A549 (cell line): ENCODE results near the gene LSR. TPM values are rescaled to one million over a fixed set of nuclear protein-coding genes. Genes with fewer than 3 reads are reported as not detected.

Source experiments
- ATAC-seq, 2 experiments: fragments of 200-7000 bp in 1 of 2; fragments of >200 bp in 1 of 2; cut with Nextera tagmentation in 1 of 2; cut with Tn5 transposase in 1 of 2; 3 replicates each; pipeline versions ENCODE4 v1.8.0 to v1.9.1; 2018 to 2020; ENCODE audit warnings: mild to moderate bottlenecking in 1 of 2, moderate library complexity in 1 of 2
- CTCF ChIA-PET: fragments of 300-600 bp; sonication (Branson Sonifier 250); formaldehyde crosslinking; extraction: SDS; loops from one replicate; lab custom pipeline; 2021; ENCODE audit warnings: antibody characterized with exemption, inconsistent platforms; lab: Yijun Ruan, JAX
- POLR2A ChIA-PET: fragments of 350-600 bp; formaldehyde crosslinking; extraction: SDS; loops from one replicate; lab custom pipeline; 2021; ENCODE audit warnings: antibody characterized with exemption, inconsistent platforms; lab: Yijun Ruan, JAX
- DNase-seq, 2 experiments: peaks; one replicate each; pipeline versions ENCODE4 v3.0.0 to v3.0.0-alpha.2; 2011 to 2016; ENCODE audit warnings: low read depth in 1 of 2, low spot score in 1 of 2
- FAIRE-seq: peaks from 2 replicates; lab custom pipeline; 2011; peaks lifted over from hg19 to GRCh38; lab: Jason Lieb, UNC
- H3K27ac ChIP-seq, 2 experiments: fragments of >200 bp; sonication (Bioruptor Twin); formaldehyde crosslinking; 3 replicates each; pipeline ENCODE4 v1.5.1; 2016 to 2017
- H3K4me1 ChIP-seq: fragments of >200 bp; sonication (Bioruptor Twin); formaldehyde crosslinking; 3 replicates; pipeline ENCODE4 v1.6.1; 2016
- H3K4me2 ChIP-seq: fragments of >200 bp; sonication (Bioruptor Twin); formaldehyde crosslinking; 3 replicates; pipeline ENCODE4 v1.6.1; 2016
- H3K4me3 ChIP-seq: fragments of >200 bp; sonication (Bioruptor Twin); formaldehyde crosslinking; 3 replicates; pipeline ENCODE4 v1.5.1; 2016
- H3K9me3 ChIP-seq: fragments of >200 bp; sonication (Bioruptor Twin); formaldehyde crosslinking; 3 replicates; pipeline ENCODE4 v1.6.1; 2016
- ATOH8 ChIP-seq: fragments of 250-450 bp; sonication (Bioruptor Pico); IDR thresholded peaks from 2 replicates; pipeline ENCODE4 v1.5.0; 2020; ENCODE audit warnings: low read depth, mild to moderate bottlenecking, moderate library complexity
- CBX2 ChIP-seq: fragments of 200-600 bp; sonication (generic); IDR thresholded peaks from 2 replicates; pipeline ENCODE4 v1.6.1; 2016; ENCODE audit warnings: low read depth, mild to moderate bottlenecking, borderline replicate concordance
- CHD4 ChIP-seq: fragments of 200-600 bp; sonication (generic); IDR thresholded peaks from 2 replicates; pipeline ENCODE4 v1.6.1; 2016; ENCODE audit warnings: antibody characterized with exemption, mild to moderate bottlenecking, borderline replicate concordance
- ELK1 ChIP-seq: fragments of 150-350 bp; IDR thresholded peaks from 2 replicates; pipeline ENCODE4 v1.6.1; 2014; ENCODE audit warnings: low read depth, mild to moderate bottlenecking, low read length
- EP300 ChIP-seq, 2 experiments: fragments of >200 bp; sonication (Bioruptor Twin); formaldehyde crosslinking; IDR thresholded peaks; 2 replicates in 1 of 2; 3 replicates in 1 of 2; pipeline ENCODE4 v1.6.1; 2016 to 2017
- FOSB ChIP-seq: fragments of 250-450 bp; sonication (Bioruptor Pico); IDR thresholded peaks from 2 replicates; pipeline ENCODE4 v1.5.0; 2020; ENCODE audit warnings: mild to moderate bottlenecking, moderate library complexity
- FOSL2 ChIP-seq, 2 experiments: fragments of 450-650 bp in 1 of 2; fragments of >200 bp in 1 of 2; sonication (Bioruptor Twin) in 1 of 2; formaldehyde crosslinking; IDR thresholded peaks; 2 replicates each; pipeline versions ENCODE4 v1.5.0 to v1.6.1; 2016 to 2020; ENCODE audit warnings: mild to moderate bottlenecking in 1 of 2, moderate library complexity in 1 of 2
- GATA3 ChIP-seq: IDR thresholded peaks from 2 replicates; pipeline ENCODE4 v1.6.1; 2012; ENCODE audit warnings: borderline replicate concordance
- HES2 ChIP-seq: fragments of >200 bp; sonication (Bioruptor Twin); formaldehyde crosslinking; IDR thresholded peaks from 2 replicates; pipeline ENCODE4 v1.6.1; 2016
- HOXA7 ChIP-seq: fragments of 250-450 bp; sonication (Bioruptor Pico); IDR thresholded peaks from 2 replicates; pipeline ENCODE4 v1.5.0; 2020; ENCODE audit warnings: mild to moderate bottlenecking, moderate library complexity
- JUN ChIP-seq, 2 experiments: fragments of >200 bp; sonication (Bioruptor Twin); formaldehyde crosslinking; IDR thresholded peaks; 2 replicates in 1 of 2; 3 replicates in 1 of 2; pipeline ENCODE4 v1.6.1; 2016 to 2017
- KDM1A ChIP-seq: fragments of 200-600 bp; sonication (generic); IDR thresholded peaks from 2 replicates; pipeline ENCODE4 v1.6.1; 2016; ENCODE audit warnings: low read depth, mild to moderate bottlenecking
- MAX ChIP-seq: IDR thresholded peaks from 2 replicates; pipeline ENCODE4 v1.6.1; 2012
- MAZ ChIP-seq: fragments of 150-350 bp; IDR thresholded peaks from 2 replicates; pipeline ENCODE4 v1.6.1; 2014; ENCODE audit warnings: antibody characterized with exemption, low read depth, low read length, borderline replicate concordance
- MYC ChIP-seq: IDR thresholded peaks from 2 replicates; pipeline ENCODE4 v1.6.1; 2012; ENCODE audit warnings: mild to moderate bottlenecking, inconsistent platforms, low read length, improper control_type of control experiment, borderline replicate concordance
- NR3C1 ChIP-seq: fragments of >200 bp; sonication (Bioruptor Twin); formaldehyde crosslinking; IDR thresholded peaks from 3 replicates; pipeline ENCODE4 v1.6.1; 2017
- PBX3 ChIP-seq: IDR thresholded peaks from 2 replicates; pipeline ENCODE4 v1.6.1; 2012
- POLR2A ChIP-seq: IDR thresholded peaks from 2 replicates; pipeline ENCODE4 v1.6.1; 2012; ENCODE audit warnings: mild to moderate bottlenecking, low read length
- POLR2AphosphoS2 ChIP-seq: conservative IDR thresholded peaks from 2 replicates; pipeline ENCODE4 v1.6.1; 2012; ENCODE audit warnings: low read length, improper control_type of control experiment, inconsistent platforms
- RAD21 ChIP-seq, 2 experiments: fragments of >200 bp in 1 of 2; sonication (Bioruptor Twin) in 1 of 2; formaldehyde crosslinking in 1 of 2; IDR thresholded peaks in 1 of 2; conservative IDR thresholded peaks in 1 of 2; 2 replicates in 1 of 2; 3 replicates in 1 of 2; pipeline ENCODE4 v1.6.1; 2012 to 2018; ENCODE audit warnings: inconsistent platforms in 1 of 2
- RFX5 ChIP-seq: fragments of 450-650 bp; IDR thresholded peaks from 2 replicates; pipeline ENCODE4 v1.7.1; 2014; ENCODE audit warnings: antibody characterized with exemption, mild to moderate bottlenecking, moderate library complexity
- SMC3 ChIP-seq: fragments of >200 bp; sonication (Bioruptor Twin); formaldehyde crosslinking; IDR thresholded peaks from 3 replicates; pipeline ENCODE4 v1.6.1; 2018; ENCODE audit warnings: inconsistent platforms
- SREBF2 ChIP-seq: fragments of 450-650 bp; IDR thresholded peaks from 2 replicates; pipeline ENCODE4 v1.6.1; 2014; ENCODE audit warnings: mild to moderate bottlenecking, moderate library complexity
- TP53 ChIP-seq: fragments of 250-450 bp; sonication (Bioruptor Pico); IDR thresholded peaks from 2 replicates; pipeline ENCODE4 v1.5.0; 2021; ENCODE audit warnings: mild to moderate bottlenecking, moderate library complexity
- USF2 ChIP-seq: fragments of 450-650 bp; IDR thresholded peaks from 2 replicates; pipeline ENCODE4 v1.6.1; 2014; ENCODE audit warnings: antibody characterized with exemption
- ZC3H11A ChIP-seq: fragments of 450-650 bp; IDR thresholded peaks from 2 replicates; pipeline ENCODE4 v1.6.1; 2014; ENCODE audit warnings: antibody characterized with exemption, mild to moderate bottlenecking
- ZNF302 ChIP-seq: fragments of 250-450 bp; sonication (Bioruptor Pico); IDR thresholded peaks from 2 replicates; pipeline ENCODE4 v1.9.0; 2021; ENCODE audit warnings: inconsistent platforms, mild to moderate bottlenecking, moderate library complexity
- WGBS: methylation state at CpG from one replicate; pipeline ENCODE4 v1.1.6; 2017; ENCODE audit errors: missing lambda C conversion rate; 5-methylcytosine and 5-hydroxymethylcytosine counted together
- polyA plus RNA-seq, 4 experiments: library from polyadenylated mRNA; depleted of rRNA in 3 of 4; stranded (reverse); fragments of >200 nt; fragmentation: RNase III in 1 of 4; extraction: RNeasy Plus Mini Kit Qiagen cat#74134 plus additional on column Dnase treatment in 1 of 4; gene quantifications; 2 replicates in 3 of 4; 3 replicates in 1 of 4; pipeline ENCODE4 v1.2.3, GENCODE V29; 2011 to 2017

The LSR gene
- polyA plus RNA-seq, 2 of the 4 experiments (the other 2 are of a cell fraction), result 2.1 to 3.6 TPM

GRCh38 chr19:35279985-35280821 lies 31.4 kb downstream of the LSR start:
- Histone ChIP-seq H3K4me3 (no peak overlapping the region), H3K4me2 (no peak overlapping the region), H3K27ac (no peak overlapping the region), H3K4me1 (no peaks in the 10 kb centered on the region), H3K9me3 (no peaks in the 10 kb centered on the region)
- CTCF ChIA-PET, result interaction anchor here (0.7 to 10.6 kb wide), 7 partner anchors 8 to 127 kb away, joined by 3 to 97 read pairs (median 4); partner anchors contain the start of gene USF2
- FAIRE-seq (no peak), ATAC-seq (peak in 1 of 2 experiments; percentile 4; a peak in 2 of 6 replicates), DNase-seq (no peak)
- TF ChIP-seq TP53 (CRISPR knock-in tag) (no peak), MAZ (no peak), RFX5 (no peak), PBX3 (peak; percentile 26), HOXA7 (CRISPR knock-in tag) (no peak), SMC3 (no peak), ZNF302 (no peak), ELK1 (no peak), SREBF2 (no peak), MYC (no peak), USF2 (no peak), CHD4 (no peak), ZC3H11A (no peak), POLR2AphosphoS2 (no peak), JUN (IDR thresholded peaks at IDR 0.05) (peak in 1 of 2 experiments; percentile 47; a peak in 2 of 5 replicates), NR3C1 (no peak), RAD21 (conservative IDR thresholded peaks at IDR 0.05 in 1 of 2, IDR thresholded peaks at IDR 0.05 in 1 of 2) (no peak), FOSL2 (IDR thresholded peaks at IDR 0.05) (no peak), FOSL2 (CRISPR knock-in tag; IDR thresholded peaks at IDR 0.05) (no peak), ATOH8 (CRISPR knock-in tag) (no peak), MAX (no peak), POLR2A (0 out of 2 replicates have a peak, but pooled peaks have one; percentile 1)
- 80% methylated on average over 12 of the region's 12 CpGs for WGBS
- POLR2A ChIA-PET, result no interaction called here

- Histone ChIP-seq H3K4me3 (no peak overlapping the region), H3K4me1 (no peaks in the 10 kb centered on the region)
- no peak for TF ChIP-seq HES2
- TF ChIP-seq KDM1A, result no peak
- TF ChIP-seq CBX2, result no peak
- TF ChIP-seq EP300 (IDR thresholded peaks at IDR 0.05), result no peak
- TF ChIP-seq CHD4, result no peak
- no peak for TF ChIP-seq FOSB (CRISPR knock-in tag)
- no peak for TF ChIP-seq GATA3
- no peak for TF ChIP-seq MYC
- TF ChIP-seq, all 56 proteins: peak for 0
- FAIRE-seq (peak; percentile 84), DNase-seq (no peak), ATAC-seq (peak; percentile 21 to 30; a peak in 3 of 6 replicates)
- H3K9me3 ChIP-seq, result no peaks in the 10 kb centered on the region
- 75% methylated on average over 4 of the region's 4 CpGs for WGBS
- H3K4me2 ChIP-seq, result no peak overlapping the region
- CTCF ChIA-PET, result interaction anchor here (0.5 to 10.6 kb wide), 11 partner anchors 8 to 425 kb away, joined by 3 to 97 read pairs (median 3); partner anchors contain the start of genes MAG and USF2
- POLR2A ChIA-PET, result interaction anchor here (0.6 kb wide), 1 partner anchor 825 kb away, joined by 4 read pairs; no protein-coding TSS in a partner anchor
- H3K27ac ChIP-seq, result no peak overlapping the region
Measured at GRCh38 chr19:35281303-35281702, 32.5 kb downstream of the LSR start.
